HCT116 (cell line): ENCODE results near the gene SLC29A1. TPM values are rescaled to one million over a fixed set of nuclear protein-coding genes. Genes with fewer than 3 reads are reported as not detected.

Experiments used
- ATAC-seq: fragments of 200-7000 bp; cut with Tn5 transposase; 2 replicates; pipeline ENCODE4 v1.9.1; 2020; ENCODE audit warnings: mild to moderate bottlenecking, moderate library complexity
- BruUV-seq: library from RNA; stranded (reverse); fragments of 400-500 nt; replicated peaks from 2 replicates; lab custom pipeline; 2021; lab: Mats Ljungman, UMichigan
- CTCF ChIA-PET: fragments of 300-600 bp; sonication (Branson Sonifier 250); formaldehyde crosslinking; loops from one replicate; lab custom pipeline; 2021; ENCODE audit warnings: antibody characterized with exemption; lab: Charles Lee
- POLR2A ChIA-PET: fragments of 300-600, 350-600 bp; sonication (Branson Sonifier 250); formaldehyde crosslinking; loops from one replicate; lab custom pipeline; 2021; ENCODE audit warnings: antibody characterized with exemption; lab: Charles Lee
- RAD21 ChIA-PET, 2 experiments: fragments of 300-600 bp; sonication (Branson Sonifier 250); formaldehyde crosslinking; loops; one replicate each; lab custom pipeline; 2023; ENCODE audit warnings: low total read pairs in 2 of 2; ENCODE audit not compliant: uncharacterized antibody in 2 of 2, unreplicated experiment in 2 of 2, low non-redundant PET in 1 of 2; lab: Charles Lee
- DNase-seq: peaks from one replicate; pipeline ENCODE4 v3.0.0-alpha.2; 2010; ENCODE audit warnings: low read depth, low spot score
- H2AFZ ChIP-seq: fragments of 200-600 bp; shearing (Covaris generic), sonication (generic); 2 replicates; pipeline ENCODE4 v1.6.1; 2017; ENCODE audit warnings: low read depth, mixed run types, mixed read lengths, antibody characterized with exemption, low read length; ENCODE audit not compliant: poor library complexity, severe bottlenecking
- H3K27ac ChIP-seq: 2 replicates; pipeline ENCODE4 v1.5.1; 2012; ENCODE audit warnings: low read depth, low read length
- H3K27me3 ChIP-seq: fragments of 200-600 bp; sonication (generic); 2 replicates; pipeline ENCODE4 v1.6.1; 2016; ENCODE audit warnings: mixed run types, low read length, mixed read lengths; ENCODE audit not compliant: insufficient read depth
- H3K36me3 ChIP-seq, 2 experiments: fragments of 200-500 bp in 1 of 2; fragments of 200-600 bp in 1 of 2; sonication (Bioruptor generic) in 1 of 2; sonication (generic) in 1 of 2; 2 replicates each; pipeline versions ENCODE4 v1.5.1 to v1.6.1; 2014 to 2016; ENCODE audit warnings: low read length in 2 of 2, inconsistent platforms in 1 of 2, mixed read lengths in 1 of 2, mixed run types in 1 of 2; ENCODE audit not compliant: insufficient read depth in 2 of 2, control insufficient read depth in 1 of 2
- H3K4me1 ChIP-seq, 2 experiments: fragments of 200-600 bp in 1 of 2; sonication (generic) in 1 of 2; 2 replicates each; pipeline versions ENCODE4 v1.5.1 to v1.6.1; 2012 to 2017; ENCODE audit warnings: low read length in 2 of 2, inconsistent platforms in 1 of 2, mild to moderate bottlenecking in 1 of 2, mixed read lengths in 1 of 2, mixed run types in 1 of 2, moderate library complexity in 1 of 2; ENCODE audit not compliant: insufficient read depth in 2 of 2, control insufficient read depth in 1 of 2
- H3K4me2 ChIP-seq: fragments of 200-600 bp; sonication (generic); 2 replicates; pipeline ENCODE4 v1.6.1; 2017; ENCODE audit warnings: mixed run types, low read length, mixed read lengths
- H3K4me3 ChIP-seq, 2 experiments: fragments of 200-600 bp in 1 of 2; sonication (generic) in 1 of 2; replicated peaks in 1 of 2; 2 replicates each; pipeline ENCODE4 v1.5.1; 2011 to 2016; ENCODE audit warnings: low read length in 2 of 2, control low read depth in 1 of 2, low read depth in 1 of 2, mild to moderate bottlenecking in 1 of 2, mixed read lengths in 1 of 2, mixed run types in 1 of 2
- H3K79me2 ChIP-seq: fragments of 200-600 bp; sonication (generic); 2 replicates; pipeline ENCODE4 v1.6.1; 2017; ENCODE audit warnings: mild to moderate bottlenecking, mixed run types, low read length, moderate library complexity, mixed read lengths; ENCODE audit not compliant: insufficient read depth
- H3K9ac ChIP-seq: fragments of 200-600 bp; sonication (generic); 2 replicates; pipeline ENCODE4 v1.6.1; 2016; ENCODE audit warnings: low read length, mixed read lengths
- H3K9me2 ChIP-seq: fragments of 200-600 bp; sonication (generic), shearing (Covaris generic); 2 replicates; pipeline ENCODE4 v1.6.1; 2017; ENCODE audit warnings: mixed run types, mild to moderate bottlenecking, moderate library complexity; ENCODE audit not compliant: insufficient read depth
- H3K9me3 ChIP-seq, 2 experiments: fragments of 200-500 bp in 1 of 2; fragments of 200-600 bp in 1 of 2; sonication (Bioruptor generic) in 1 of 2; sonication (generic) in 1 of 2; 2 replicates each; pipeline ENCODE4 v1.6.1; 2014 to 2017; ENCODE audit warnings: low read length in 2 of 2, mixed read lengths in 2 of 2, inconsistent platforms in 1 of 2, low read depth in 1 of 2, mild to moderate bottlenecking in 1 of 2, mixed run types in 1 of 2, moderate library complexity in 1 of 2; ENCODE audit not compliant: control insufficient read depth in 1 of 2, insufficient read depth in 1 of 2
- H4K20me1 ChIP-seq: fragments of 200-600 bp; sonication (generic), shearing (Covaris generic); 2 replicates; pipeline ENCODE4 v1.6.1; 2017; ENCODE audit warnings: mixed run types, mild to moderate bottlenecking, moderate library complexity; ENCODE audit not compliant: insufficient read depth
- ATF3 ChIP-seq: IDR thresholded peaks from 2 replicates; pipeline ENCODE4 v1.6.1; 2012
- EZH2 ChIP-seq: fragments of 200-600 bp; sonication (generic); IDR thresholded peaks from 2 replicates; pipeline ENCODE4 v1.6.1; 2017; ENCODE audit warnings: antibody characterized with exemption, mixed run types
- EZH2phosphoT487 ChIP-seq: fragments of 200-600 bp; IDR thresholded peaks from 2 replicates; pipeline ENCODE4 v1.6.1; 2018; ENCODE audit warnings: antibody characterized with exemption, borderline replicate concordance
- FOSL1 ChIP-seq: IDR thresholded peaks from 2 replicates; pipeline ENCODE4 v1.6.1; 2012; ENCODE audit warnings: low read depth
- JUND ChIP-seq: IDR thresholded peaks from 2 replicates; pipeline ENCODE4 v1.6.1; 2012
- POLR2AphosphoS5 ChIP-seq: IDR thresholded peaks from 2 replicates; pipeline ENCODE4 v1.6.1; 2011; ENCODE audit warnings: mild to moderate bottlenecking, low read depth, low read length, moderate library complexity
- SP1 ChIP-seq: IDR thresholded peaks from 2 replicates; pipeline ENCODE4 v1.6.1; 2012; ENCODE audit warnings: low read depth
- TCF7L2 ChIP-seq: IDR thresholded peaks from 2 replicates; pipeline ENCODE4 v1.7.0; 2011; ENCODE audit warnings: borderline replicate concordance, inconsistent platforms; ENCODE audit not compliant: insufficient read depth, insufficient read length; ENCODE audit errors: extremely low read depth
- ZBTB33 ChIP-seq: IDR thresholded peaks from 2 replicates; pipeline ENCODE4 v1.6.1; 2011; ENCODE audit warnings: mild to moderate bottlenecking, low read length, moderate library complexity; ENCODE audit not compliant: insufficient replicate concordance; ENCODE audit errors: extremely low read depth
- ZFX ChIP-seq: fragments of 450-650 bp; IDR thresholded peaks from 2 replicates; pipeline ENCODE4 v1.6.1; 2017
- ZNF274 ChIP-seq: fragments of 200-500 bp; sonication (Bioruptor generic); IDR thresholded peaks from 2 replicates; pipeline ENCODE4 v1.6.1; 2014; ENCODE audit warnings: mild to moderate bottlenecking, low read depth, low read length, inconsistent platforms
- intact Hi-C: fragments of 100-400 bp; cut with micrococcal nuclease; formaldehyde crosslinking; loops from 2 replicates; pipeline ENCODE4 v1.10.0; 2022
- total RNA-seq: library from RNA; stranded (reverse); gene quantifications from one replicate; pipeline ENCODE4 v1.2.1, GENCODE V29; 2021; ENCODE audit not compliant: unreplicated experiment
- TF ChIP-seq, protein P1 (sequence below): IDR thresholded peaks from 2 replicates; pipeline ENCODE4 v1.6.1; 2012

The SLC29A1 gene
- total RNA-seq, 1 experiment from 2014 or later = 67.6 TPM

GRCh38 chr6:44235269-44235668 is 11.9 kb downstream of the SLC29A1 start:
- intact Hi-C loops = no loop called here
- H3K79me2 ChIP-seq = no peaks in the 10 kb centered on the region
- no peak for ATAC-seq
- no peaks in the 10 kb centered on the region for H4K20me1 ChIP-seq
- DNase-seq = no peak
- H3K27me3 ChIP-seq = no peaks in the 10 kb centered on the region
- peaks cover 29 to 42% of the 10 kb centered on the region in 2 experiments for H3K4me1 ChIP-seq
- TF ChIP-seq POLR2AphosphoS5 (no peak), TCF7L2 (no peak), ZNF274 (no peak), JUND (no peak), SP1 (no peak), FOSL1 (no peak), ZBTB33 (no peak), ZFX (no peak), ATF3 (no peak), EZH2 (no peak), EZH2phosphoT487 (no peak)
- TF ChIP-seq, protein P1, sequence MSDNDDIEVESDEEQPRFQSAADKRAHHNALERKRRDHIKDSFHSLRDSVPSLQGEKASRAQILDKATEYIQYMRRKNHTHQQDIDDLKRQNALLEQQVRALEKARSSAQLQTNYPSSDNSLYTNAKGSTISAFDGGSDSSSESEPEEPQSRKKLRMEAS = no peak
- no TSS peak for BruUV-seq
- ChIA-PET RAD21 (no interaction called here), CTCF (interaction anchor here (0.7 to 2.6 kb wide), 6 partner anchors 11 to 138 kb away, joined by 3 to 22 read pairs (median 8); partner anchors contain the start of genes HSP90AB1 and SLC29A1), POLR2A (interaction anchor here (2.5 kb wide), 1 partner anchor 11 kb away, joined by 20 read pairs; the partner anchor contains the start of gene HSP90AB1)
- no peak overlapping the region for H3K9ac ChIP-seq
- no peak overlapping the region for H2AFZ ChIP-seq
- no peaks in the 10 kb centered on the region for H3K9me3 ChIP-seq
- peak overlapping the region; percentile 41 for H3K27ac ChIP-seq
- H3K36me3 ChIP-seq = peaks cover 17 to 40% of the 10 kb centered on the region in 2 experiments; a peak in 3 of 4 replicates
- no peak overlapping the region for H3K4me2 ChIP-seq
- no peak overlapping the region for H3K4me3 ChIP-seq
- H3K9me2 ChIP-seq = no peaks in the 10 kb centered on the region
